ENCODE results near the gene HIVEP2.

GRCh38 chr6:142913036-142913510 lies 31.9 kb downstream of the HIVEP2 start:
- TF ChIP-seq MAX (IDR thresholded peaks at IDR 0.05; ENCODE audit: insufficient read depth, insufficient read length), result no peak
- TF ChIP-seq EZH2 (IDR thresholded peaks at IDR 0.05; ENCODE audit: borderline replicate concordance, low read depth, low read length, severe bottlenecking), result no peak
